ENCODE measurements around the gene UMAD1. TPM values are rescaled to one million over a fixed set of nuclear protein-coding genes. Genes with fewer than 3 reads are reported as not detected.

UMAD1 gene
- polyA plus RNA-seq, 4 donors, result 15.3 to 22.2 (median 19.4) TPM

- DNase-seq (ENCODE audit: low read depth in 4 of 4, low spot score in 3 of 4), result no peak
Measured at GRCh38 chr7:7912937-7913336, 272.4 kb downstream of the UMAD1 start.

GRCh38 chr7:7913504-7913903 is 273.0 kb downstream of the UMAD1 start:
- no peak for DNase-seq (ENCODE audit: low read depth in 4 of 4, low spot score in 3 of 4)

GRCh38 chr7:7914547-7914946 is 274.0 kb downstream of the UMAD1 start:
- DNase-seq (ENCODE audit: low read depth in 4 of 4, low spot score in 3 of 4), result no peak

- no peak for DNase-seq (ENCODE audit: low read depth in 4 of 4, low spot score in 3 of 4)
Measured at GRCh38 chr7:7916064-7916463, 275.5 kb downstream of the UMAD1 start.

- no peak for DNase-seq (ENCODE audit: low read depth in 4 of 4, low spot score in 3 of 4)
Measured at GRCh38 chr7:7917593-7917992, 277.0 kb downstream of the UMAD1 start.

- no peak for DNase-seq (ENCODE audit: low read depth in 4 of 4, low spot score in 3 of 4)
Measured at GRCh38 chr7:7918736-7919448, 278.3 kb downstream of the UMAD1 start.

- no peak for DNase-seq (ENCODE audit: low read depth in 4 of 4, low spot score in 3 of 4)
Measured at GRCh38 chr7:7919449-7919945, 278.9 kb downstream of the UMAD1 start.

- no peak for DNase-seq (ENCODE audit: low read depth in 4 of 4, low spot score in 3 of 4)
Measured at GRCh38 chr7:7920056-7920455, 279.5 kb downstream of the UMAD1 start.

GRCh38 chr7:7920481-7920880 is 279.9 kb downstream of the UMAD1 start:
- no peak for DNase-seq (ENCODE audit: low read depth in 4 of 4, low spot score in 3 of 4)

- no peak for DNase-seq (ENCODE audit: low read depth in 4 of 4, low spot score in 3 of 4)
Measured at GRCh38 chr7:7921830-7922229, 281.3 kb downstream of the UMAD1 start.

GRCh38 chr7:7922684-7923385 is 282.3 kb downstream of the UMAD1 start:
- DNase-seq (ENCODE audit: low read depth in 4 of 4, low spot score in 3 of 4), result no peak

GRCh38 chr7:7923818-7924217 is 283.3 kb downstream of the UMAD1 start:
- DNase-seq (ENCODE audit: low read depth in 4 of 4, low spot score in 3 of 4), result no peak

- no peak for DNase-seq (ENCODE audit: low read depth in 4 of 4, low spot score in 3 of 4)
Measured at GRCh38 chr7:7924303-7924702, 283.8 kb downstream of the UMAD1 start.

Other genes with a start within 250 kb of the UMAD1 start
- gene COL28A1, start 104.9 kb upstream of the UMAD1 start, polyA plus RNA-seq (ENCODE audit: insufficient read length in 4 of 4), result 10 to 100 TPM; 10.9 to 68.9 (median 14.0) TPM
- 10 to 100 TPM; 42.1 to 58.2 (median 46.3) TPM for gene MIOS, start 73.9 kb upstream of the UMAD1 start, polyA plus RNA-seq (ENCODE audit: insufficient read length in 4 of 4)
- 10 to 100 TPM; 37.1 to 77.5 (median 61.0) TPM for gene RPA3, start 77.9 kb downstream of the UMAD1 start, polyA plus RNA-seq (ENCODE audit: insufficient read length in 4 of 4)